ENCODE results near the gene COL1A1.

Gene COL1A1

DNA sequence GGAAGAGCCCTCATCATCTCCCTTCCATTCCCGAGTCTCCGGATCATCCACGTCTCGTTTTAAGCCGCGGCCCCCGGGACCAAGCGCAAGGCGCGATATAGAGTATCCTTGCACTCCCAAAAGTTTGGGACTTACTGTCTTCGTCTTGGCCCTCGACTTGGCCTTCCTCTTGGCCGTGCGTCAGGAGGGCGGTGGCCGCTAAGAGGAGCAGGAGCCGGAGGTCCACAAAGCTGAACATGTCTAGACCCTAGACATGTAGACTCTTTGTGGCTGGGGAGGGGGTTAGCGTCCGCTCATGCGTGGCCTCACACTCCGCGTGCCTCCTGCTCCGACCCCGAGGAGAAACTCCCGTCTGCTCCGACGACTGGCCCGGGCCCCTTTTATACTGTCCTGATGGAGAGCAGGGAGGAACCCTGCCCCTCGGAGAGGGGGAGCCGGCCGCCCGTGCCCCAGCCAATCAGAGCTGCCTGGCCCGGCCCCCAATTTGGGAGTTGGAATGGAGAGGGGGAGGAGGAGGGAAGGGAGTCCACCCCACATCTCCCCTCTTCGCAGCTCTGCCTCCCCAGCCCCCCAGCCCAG is at the start of gene COL1A1:
TSS of gene COL1A1 (minus strand) at position 356 of the 579 bp plus-strand sequence. CDS start at position 238, 118 bp downstream.
- DNase-seq (ENCODE audit: low spot score), result no peak

DNA sequence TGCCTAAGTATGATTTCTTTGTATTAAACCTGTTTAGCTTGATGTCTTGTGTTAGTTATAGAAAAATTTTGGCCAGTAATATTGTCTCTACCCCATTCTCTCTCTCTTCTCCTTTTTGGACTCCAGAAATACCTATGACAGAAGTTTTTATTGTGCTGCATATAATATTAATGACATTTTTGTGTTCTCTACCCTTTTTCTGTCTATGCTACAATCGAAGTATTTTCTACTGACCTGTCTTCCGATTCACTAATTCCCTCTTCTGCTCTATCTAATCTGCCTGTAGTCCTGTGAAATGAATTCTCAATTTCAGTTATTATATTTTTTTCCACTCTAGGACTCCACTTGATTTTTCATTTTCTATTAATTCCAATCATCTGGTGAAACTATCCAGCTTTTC is 46.8 kb upstream of the COL1A1 start:
- no peak for DNase-seq (ENCODE audit: low spot score)

DNA sequence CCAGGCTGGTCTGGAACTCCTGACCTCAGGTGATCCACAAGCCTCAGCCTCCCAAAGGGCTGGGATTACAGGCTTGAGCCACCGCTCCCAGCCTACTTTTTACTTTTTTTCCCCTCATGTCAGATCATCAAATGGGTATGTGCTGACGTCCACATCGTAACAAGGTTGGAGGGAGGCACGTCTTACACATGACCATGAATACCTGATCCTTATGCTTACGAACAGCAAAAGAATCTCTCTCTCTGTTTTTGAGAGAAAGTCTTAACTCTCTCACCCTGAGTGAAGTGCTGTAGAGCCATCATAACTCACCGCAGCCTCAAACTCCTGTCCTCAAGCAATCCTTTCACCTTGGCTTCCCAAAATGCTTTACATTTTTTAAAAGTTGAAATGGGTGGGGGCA is 43.3 kb upstream of the COL1A1 start:
- DNase-seq (ENCODE audit: low spot score), result no peak

DNA sequence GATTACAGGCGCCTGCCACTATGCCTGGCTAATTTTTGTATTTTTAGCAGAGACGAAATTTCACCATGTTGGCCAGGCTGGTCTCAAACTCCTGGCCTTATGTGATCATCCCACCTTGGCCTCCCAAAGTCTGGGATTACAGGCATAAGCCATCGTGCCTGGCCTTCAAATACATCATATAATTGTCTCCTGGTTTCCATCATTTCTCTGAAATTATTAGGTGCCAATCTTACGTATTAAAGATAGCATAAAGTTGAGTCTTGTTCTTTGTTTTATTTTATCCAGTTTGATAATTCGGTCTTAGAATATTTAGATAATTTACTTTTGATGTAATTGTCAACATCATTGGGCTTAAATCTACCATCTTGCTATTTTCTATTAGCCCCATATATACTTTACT is 40.0 kb upstream of the COL1A1 start:
- DNase-seq (ENCODE audit: low spot score), result no peak

DNA sequence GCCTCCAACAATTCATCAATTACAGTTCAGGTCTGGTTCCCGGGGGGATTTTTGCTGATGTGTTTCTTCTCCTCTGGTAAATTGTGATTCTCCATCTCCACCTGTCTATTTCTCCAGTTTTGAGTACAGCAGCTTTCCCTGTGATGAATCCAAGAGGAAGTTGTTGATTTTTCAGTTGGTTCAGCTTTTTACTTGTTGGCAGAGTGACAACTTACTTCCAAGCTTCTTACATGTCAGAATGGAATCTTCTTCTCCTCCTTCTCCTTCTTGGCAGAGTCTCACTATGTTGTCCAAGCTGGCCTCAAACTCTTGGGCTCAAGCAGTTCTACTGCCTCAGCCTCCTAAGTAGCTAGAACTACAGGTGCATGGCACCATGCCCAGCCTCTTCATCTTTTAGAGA is 39.4 kb upstream of the COL1A1 start:
- no peak for DNase-seq (ENCODE audit: low spot score)

DNA sequence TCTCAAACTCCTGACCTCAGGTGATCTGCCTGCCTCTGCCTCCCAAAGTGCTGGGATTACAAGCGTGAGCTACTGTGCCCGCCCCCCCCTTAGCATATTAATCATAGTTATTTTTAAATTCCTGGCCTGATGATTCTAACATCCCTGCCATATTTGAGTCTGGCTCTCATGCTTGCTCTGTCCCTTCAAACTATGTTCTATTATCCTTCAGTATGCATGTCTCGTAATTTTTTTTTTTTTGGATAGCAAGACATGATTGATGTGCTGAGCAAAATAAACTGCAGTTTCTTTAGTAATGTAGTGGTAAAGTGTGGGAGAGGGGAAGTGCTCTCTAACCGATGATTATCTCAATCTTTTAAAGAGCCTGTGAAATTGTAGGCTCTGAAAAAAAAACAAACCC is 38.5 kb upstream of the COL1A1 start:
- DNase-seq (ENCODE audit: low spot score), result no peak

DNA sequence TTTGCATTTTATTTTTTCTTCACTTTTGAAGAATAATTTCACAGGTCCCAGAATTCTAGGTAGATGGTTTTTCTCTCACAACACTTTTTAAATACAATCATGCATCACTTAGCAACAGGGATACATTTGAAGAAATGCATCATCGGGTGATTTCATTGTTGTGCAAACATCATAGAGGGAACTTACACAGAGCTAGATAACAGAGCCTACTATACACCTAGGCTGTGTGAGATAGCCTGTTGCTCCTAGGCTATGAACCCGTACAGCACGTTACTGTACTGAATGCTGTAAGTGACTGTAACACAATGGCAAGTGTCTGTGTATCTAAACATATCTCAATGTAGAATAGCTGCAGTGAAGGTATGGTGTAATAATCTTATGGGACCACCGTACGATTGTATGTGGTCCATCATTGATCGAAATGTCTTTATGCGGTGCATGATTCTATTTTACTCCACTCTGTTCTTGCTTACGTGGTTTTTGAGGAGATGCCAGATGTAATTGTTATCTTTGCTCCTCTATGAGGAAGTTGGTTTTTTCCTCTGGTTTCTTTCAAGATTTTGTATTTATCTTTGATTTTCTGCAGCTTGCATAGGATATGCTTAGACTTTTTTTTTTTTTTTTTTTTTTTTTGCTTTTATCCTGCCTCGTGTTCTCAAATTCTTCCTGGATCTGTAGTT is 37.3 kb upstream of the COL1A1 start:
- DNase-seq (ENCODE audit: low spot score), result no peak

DNA sequence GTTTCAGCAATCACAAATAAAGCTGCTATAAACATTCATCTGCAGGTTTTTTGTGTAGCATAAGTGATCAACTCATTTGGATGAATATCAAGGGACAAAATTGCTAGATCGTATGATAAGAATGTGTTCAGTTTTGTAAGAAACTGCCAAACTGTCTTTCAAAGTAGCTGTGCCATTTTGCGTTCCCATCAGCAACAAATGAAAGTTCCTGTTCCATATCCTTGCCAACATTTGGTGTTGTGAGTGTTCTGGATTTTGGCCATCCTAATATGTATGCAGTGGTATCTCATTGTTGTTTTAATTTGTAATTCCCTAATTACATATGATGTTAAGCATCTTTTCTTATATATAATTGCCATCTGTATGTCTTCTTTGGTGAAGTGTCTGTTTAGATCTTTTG is 36.5 kb upstream of the COL1A1 start:
- no peak for DNase-seq (ENCODE audit: low spot score)

DNA sequence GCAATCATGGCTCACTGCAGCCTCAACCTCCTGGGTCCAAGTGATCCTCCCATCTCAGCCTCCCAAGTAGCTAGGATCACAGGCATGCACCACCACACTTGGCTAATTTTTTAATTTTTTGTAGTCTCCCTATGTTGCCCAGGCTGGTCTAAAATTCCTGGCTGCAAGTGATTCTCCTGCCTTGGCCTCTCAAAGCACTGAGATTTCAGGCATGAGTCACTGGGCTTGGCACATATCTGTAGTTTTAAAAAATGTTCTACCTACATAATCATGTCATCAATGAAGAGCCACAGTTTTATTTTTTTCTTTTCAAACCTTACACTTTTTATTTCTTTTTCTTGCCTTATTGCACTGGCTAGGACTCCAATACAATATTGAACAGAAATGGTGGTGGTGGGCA is 33.1 kb upstream of the COL1A1 start:
- no peak for DNase-seq (ENCODE audit: low spot score)

DNA sequence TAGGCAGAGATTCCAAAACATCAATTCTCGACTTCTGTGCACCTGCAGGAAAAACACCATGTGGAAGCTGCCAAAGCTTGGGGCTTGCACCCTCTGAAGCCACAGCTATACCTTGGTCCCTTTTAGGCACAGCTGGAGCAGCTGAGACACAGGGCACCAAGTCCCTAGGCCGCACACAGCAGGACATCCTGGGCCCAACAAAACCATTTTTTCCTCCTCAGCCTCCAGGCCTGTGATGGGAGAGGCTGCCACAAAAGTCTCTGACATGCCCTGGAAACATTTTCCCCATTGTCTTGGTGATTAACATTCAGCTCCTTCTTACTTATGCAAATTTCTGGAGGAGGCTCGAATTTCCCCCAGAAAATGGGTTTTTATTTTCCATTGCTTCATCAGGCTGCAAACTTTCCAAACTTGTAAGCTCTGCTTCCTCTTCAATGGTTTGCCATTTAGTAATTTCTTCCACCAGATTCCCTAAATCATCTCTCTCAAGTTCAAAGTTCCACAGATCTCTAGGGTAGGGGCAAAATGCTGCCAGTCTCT is 24.3 kb upstream of the COL1A1 start:
- DNase-seq (ENCODE audit: low spot score), result no peak

DNA sequence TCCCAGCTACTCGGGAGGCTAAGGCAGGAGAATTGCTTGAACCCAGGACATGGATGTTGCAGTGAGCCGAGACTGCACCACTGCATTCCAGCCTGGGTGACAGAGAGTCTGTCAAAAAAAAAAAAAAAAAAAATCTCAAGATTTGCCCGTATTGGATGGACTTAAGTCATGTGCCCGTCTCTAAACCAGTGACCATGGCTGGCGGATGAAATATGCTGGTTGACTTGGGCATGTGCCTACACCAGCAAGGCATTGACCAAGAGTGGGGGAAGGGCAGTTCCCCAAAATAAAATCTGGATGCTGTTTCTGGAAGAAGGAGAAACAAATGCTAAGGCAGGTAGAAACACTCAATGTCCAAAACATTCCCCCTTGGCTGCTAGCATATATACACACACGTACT is 21.5 kb upstream of the COL1A1 start:
- no peak for DNase-seq (ENCODE audit: low spot score)

DNA sequence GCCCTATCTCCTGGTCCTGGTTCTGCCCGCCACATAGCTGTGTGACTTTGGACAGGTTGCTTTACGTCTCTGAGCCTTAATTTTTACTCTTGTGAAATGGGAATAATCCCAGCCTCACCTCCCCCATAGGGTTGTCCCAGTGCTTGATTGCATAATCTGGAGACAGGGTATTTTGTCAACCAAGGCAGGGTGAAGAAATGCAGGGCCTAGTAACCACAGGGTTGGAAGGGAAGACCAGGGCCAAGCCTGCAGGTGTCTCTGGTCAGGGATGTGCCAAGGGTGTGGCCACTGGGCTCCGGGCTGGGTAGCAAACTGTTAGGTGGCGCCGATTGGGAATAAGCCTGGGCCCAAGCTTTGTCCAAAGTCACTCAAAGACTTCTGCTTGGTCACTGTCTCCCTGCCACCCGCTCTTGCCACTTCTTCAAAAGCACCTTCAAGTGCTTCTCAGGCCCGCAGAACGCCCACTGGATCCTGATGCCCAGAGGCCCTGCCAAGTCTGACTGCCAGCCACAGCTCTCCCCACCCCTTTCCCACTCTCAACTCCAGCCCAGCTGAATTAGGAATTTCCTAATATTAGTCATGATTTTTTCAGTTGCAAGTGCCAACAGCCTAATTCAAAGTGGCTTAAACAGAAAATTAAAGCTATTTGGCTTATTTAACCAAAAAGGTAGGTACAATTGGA is 20.6 kb upstream of the COL1A1 start:
- DNase-seq (ENCODE audit: low spot score), result no peak

DNA sequence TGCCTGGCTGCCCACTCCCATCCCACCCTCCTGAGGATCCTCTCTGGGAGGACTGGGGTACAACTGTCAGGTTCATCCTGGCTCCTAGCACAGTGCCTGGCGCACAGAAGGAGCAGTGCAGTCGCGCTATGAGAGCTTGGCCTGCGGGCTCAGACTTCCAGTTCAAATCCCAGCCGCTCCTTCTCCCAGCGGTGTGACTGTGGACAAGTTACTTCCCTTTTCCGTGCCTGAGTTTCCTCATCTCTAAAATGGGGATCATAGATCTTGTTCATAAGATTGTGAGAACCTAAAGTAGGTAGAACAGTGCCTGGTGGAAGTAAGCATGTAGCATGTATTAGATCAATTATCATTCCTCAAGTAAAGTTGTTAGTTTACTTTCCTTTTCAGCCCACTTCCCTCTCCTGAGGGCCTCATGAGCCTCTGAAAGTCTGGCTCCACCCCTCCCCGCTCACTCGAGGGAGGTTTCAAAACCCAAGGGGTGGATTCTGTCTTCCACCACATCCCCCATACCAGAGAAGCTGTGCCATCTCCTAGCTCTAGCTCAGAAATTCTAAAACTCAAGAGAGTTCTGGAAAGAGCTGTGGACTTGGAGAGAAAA is 19.9 kb upstream of the COL1A1 start:
- no peak for DNase-seq (ENCODE audit: low spot score)

DNA sequence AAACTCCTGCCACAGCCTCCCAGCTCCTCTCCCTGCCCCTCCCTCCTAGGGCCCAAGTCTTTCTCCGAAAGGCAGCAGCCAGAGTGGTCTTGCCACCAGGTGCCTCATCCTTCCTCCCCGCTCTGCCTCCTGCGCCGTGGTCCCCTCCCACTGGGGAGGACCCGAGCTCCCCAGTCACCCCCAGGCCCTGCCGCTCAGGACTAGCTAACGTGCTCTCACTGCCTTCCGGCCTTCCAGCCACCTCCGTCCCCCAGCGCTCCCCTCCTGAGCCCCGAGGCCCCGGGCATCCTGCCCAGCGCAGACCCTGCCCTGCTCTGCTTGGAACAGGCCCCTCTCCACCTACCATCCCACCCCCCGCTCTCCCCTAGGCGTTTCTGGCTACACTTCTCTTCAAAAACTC is 19.4 kb upstream of the COL1A1 start:
- no peak for DNase-seq (ENCODE audit: low spot score)

DNA sequence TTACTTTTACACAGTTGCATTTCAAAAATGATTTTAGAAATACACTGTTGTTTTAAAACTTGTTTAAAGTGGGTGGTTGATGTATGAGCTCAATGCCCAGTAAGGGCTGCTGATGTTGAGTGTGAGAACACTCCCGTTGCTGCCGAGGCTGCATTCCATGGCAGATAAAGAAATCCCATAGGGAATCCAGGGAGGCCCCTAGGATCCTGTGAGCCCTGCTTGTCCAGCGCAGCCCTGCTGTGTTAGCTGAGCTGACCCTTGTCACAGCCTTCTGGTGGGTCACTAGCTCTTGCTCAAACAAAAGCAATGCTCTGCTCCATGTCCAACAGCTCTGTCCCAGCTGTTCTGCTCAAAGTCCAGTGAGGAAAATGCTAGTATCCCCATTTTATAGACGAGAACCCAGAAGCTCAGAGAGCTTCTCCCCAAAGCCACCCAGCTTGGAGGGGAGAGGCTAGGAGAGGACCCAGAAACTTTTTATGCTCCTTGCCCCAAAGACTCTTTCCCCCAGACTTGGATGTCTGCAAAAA is 18.6 kb upstream of the COL1A1 start:
- no peak for DNase-seq (ENCODE audit: low spot score)

DNA sequence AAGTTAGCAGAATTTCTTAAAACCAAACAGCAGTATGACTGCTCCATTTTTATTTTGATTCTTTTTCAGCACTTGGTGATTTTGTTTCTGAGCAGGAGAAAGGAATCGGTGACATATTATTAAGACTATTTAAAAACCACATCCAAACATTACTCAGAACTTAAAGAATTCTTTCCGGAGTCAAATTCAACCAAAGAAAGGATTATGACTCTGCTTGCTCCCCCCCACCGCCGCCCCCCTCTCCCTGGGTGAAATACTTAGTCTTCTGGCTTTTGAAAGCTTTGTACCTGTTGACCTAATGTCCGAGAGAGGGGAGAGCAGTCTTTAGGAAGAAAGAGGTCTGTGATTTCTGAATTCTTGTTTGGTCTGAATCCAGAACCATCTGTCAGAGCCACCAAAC is 17.9 kb upstream of the COL1A1 start:
- DNase-seq (ENCODE audit: low spot score), result no peak

DNA sequence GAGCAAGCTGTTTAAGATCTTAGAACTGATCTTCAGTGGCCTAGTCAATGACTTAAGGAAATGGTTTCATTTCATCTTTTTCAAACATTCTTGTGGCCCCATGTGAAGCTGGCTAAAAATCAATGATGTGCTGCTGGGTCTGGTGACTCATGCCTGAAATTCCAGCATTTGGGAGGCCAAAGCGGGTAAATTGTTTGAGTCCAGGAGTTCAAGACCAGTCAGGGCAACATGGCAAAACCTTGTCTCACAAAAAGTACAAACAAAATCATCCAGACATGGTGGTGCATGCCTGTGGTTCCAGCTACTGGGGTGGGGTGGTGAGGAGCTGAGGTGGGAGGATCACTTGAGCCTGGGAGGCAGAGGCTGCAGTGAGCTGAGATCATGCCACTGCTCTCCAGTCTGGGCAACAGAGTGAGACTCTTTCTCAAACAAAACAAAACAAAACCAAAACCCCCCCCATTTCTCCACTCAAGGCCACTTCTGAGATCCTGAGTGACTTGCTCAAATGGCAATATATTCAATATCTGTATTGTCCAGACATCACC is 17.4 kb upstream of the COL1A1 start:
- no peak for DNase-seq (ENCODE audit: low spot score)

DNA sequence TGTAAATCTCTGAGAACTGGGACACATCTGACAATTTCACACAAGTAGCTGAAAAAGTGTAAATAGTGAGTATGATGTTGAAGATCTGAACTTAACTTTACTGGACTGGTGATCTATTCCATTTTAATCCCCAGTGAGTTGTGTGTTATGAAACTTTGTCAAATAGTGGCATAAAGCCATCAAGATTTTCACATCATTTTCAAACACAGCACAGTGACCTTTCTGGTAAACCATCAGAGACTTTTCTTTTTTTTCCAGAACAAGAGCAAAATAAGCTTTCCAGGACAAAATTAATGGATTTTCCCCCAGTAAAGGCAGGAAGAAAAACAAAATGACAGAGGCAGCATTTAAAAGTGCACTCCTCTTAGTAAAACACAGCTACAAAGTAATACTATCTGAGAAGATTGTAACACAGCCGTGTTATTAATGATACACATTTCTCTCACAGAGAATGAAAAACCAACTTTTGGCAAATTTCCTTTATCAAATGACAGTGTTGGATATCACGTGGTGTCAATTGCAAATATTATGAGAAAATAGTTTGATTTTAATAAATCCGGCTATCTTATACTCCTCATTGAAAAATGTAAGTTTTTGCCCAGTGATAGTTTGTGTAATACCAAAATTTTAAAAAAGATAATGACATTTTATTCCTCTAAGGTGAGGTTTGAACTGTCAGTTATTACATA is 16.8 kb upstream of the COL1A1 start:
- no peak for DNase-seq (ENCODE audit: low spot score)

DNA sequence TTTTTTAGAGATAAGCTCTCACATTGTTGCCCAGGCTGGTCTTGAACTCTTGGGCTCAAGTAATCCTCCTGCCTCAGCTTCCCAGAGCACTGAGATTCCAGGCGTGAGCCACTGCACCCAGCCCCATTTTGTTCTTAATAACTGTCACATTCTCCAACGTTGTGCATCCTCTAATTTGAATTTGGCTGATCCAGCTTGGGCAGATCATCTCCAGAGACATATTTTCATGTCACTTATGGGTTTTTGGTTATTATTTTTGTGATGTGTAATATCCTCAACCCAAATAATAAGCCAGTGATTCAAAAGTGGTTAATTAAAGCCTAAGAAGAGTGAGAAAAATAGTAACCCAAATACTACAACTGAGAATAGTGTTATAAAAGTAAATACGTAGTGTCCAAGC is 16.2 kb upstream of the COL1A1 start:
- no peak for DNase-seq (ENCODE audit: low spot score)

DNA sequence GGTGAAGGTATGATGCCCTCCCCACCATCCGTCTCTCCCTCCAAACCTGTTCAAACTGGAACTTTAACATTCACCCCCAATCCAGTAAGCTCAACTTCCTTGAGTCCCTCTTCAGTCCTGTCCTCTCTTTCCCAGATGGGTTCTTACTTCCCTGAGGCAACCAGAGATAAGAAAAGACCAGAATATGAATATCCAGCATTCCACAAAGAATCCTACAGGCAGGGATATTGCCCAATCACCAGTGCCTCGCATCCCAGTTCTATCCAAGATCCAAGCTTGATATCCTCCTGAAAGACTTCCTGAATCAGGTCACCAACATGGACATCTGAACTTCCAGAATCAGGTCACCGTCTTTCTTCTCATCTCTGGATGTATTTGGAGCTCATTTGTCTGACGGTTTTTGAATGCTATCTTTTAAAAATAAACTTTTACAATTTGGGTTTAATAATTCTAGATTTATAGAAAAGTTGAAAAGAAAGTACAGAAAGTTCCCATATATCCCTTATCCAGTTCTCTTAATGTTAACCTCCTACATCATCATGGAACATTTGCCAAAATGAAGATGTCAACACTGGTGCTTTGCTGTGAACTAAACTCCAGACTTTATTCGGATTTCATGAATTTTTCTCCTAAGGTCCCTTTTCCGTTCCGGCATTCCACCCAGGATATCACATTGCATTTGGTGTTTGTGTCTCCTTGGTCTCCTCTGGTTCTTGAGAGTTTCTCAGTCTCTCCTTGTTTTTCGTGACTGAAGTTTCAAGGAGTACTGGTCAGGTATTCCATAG is 13.7 kb upstream of the COL1A1 start:
- no peak for DNase-seq (ENCODE audit: low spot score)
